K562 (cell line): Measurements from ENCODE around the gene PCDHB6. TPM values are rescaled to one million over a fixed set of nuclear protein-coding genes. Genes with fewer than 3 reads are reported as not detected.
"Not testable (repeated sequence)": the region's sequence is repeated elsewhere in the genome, so short reads cannot be mapped to it uniquely, and the experiment has no call there.

ENCODE experiments used
- ATAC-seq: fragments of 200-7000 bp; cut with Tn5 transposase; 3 replicates; pipeline ENCODE4 v1.9.1; 2020; ENCODE audit warnings: moderate library complexity
- BruUV-seq: library from RNA; stranded (reverse); fragments of 400-500 nt; replicated peaks from 2 replicates; lab custom pipeline; 2021; lab: Mats Ljungman, UMichigan
- CTCF ChIA-PET: fragments of 300-600 bp; formaldehyde crosslinking; extraction: SDS; loops from one replicate; lab custom pipeline; 2021; ENCODE audit warnings: low intra/inter-chr PET ratio; lab: Yijun Ruan, JAX
- POLR2A ChIA-PET: fragments of 300-600, 350-650 bp; sonication (Branson Sonifier 250); formaldehyde crosslinking; extraction: SDS; loops from one replicate; lab custom pipeline; 2021; ENCODE audit warnings: antibody characterized with exemption, inconsistent platforms; lab: Yijun Ruan, JAX
- DNase-seq, 4 experiments: peaks; one replicate each; pipeline versions ENCODE4 v3.0.0 to v3.0.0-alpha.2; 2011 to 2018; ENCODE audit warnings: low spot score in 3 of 4, mixed read lengths in 3 of 4; ENCODE audit errors: extremely low read depth in 1 of 4
- FAIRE-seq: peaks from 2 replicates; lab custom pipeline; 2011; peaks lifted over from hg19 to GRCh38; lab: Jason Lieb, UNC
- H2AFZ ChIP-seq: 2 replicates; pipeline ENCODE4 v1.6.0; 2011; ENCODE audit warnings: low read depth, low read length, control low read depth, inconsistent platforms
- H3K27ac ChIP-seq: fragments of 200-600 bp; 3 replicates; pipeline ENCODE4 v1.8.0; 2011; ENCODE audit warnings: low read depth, mild to moderate bottlenecking, control low read depth, inconsistent platforms, low read length, moderate library complexity, mixed read lengths; ENCODE audit errors: extremely low read depth
- H3K27me3 ChIP-seq, 2 experiments: fragments of 300-600 bp in 1 of 2; 2 replicates in 1 of 2; 3 replicates in 1 of 2; pipeline versions ENCODE4 v1.6.0 to v1.8.0; 2011; ENCODE audit warnings: inconsistent platforms in 2 of 2, low read length in 2 of 2, mild to moderate bottlenecking in 1 of 2, mixed read lengths in 1 of 2, moderate library complexity in 1 of 2; ENCODE audit not compliant: control insufficient read depth in 2 of 2, insufficient read depth in 2 of 2
- H3K36me3 ChIP-seq: fragments of 300-600 bp; 3 replicates; pipeline ENCODE4 v1.8.0; 2011; ENCODE audit warnings: mild to moderate bottlenecking, low read length, inconsistent platforms; ENCODE audit not compliant: control insufficient read depth, insufficient read depth
- H3K4me1 ChIP-seq, 2 experiments: fragments of 200-600 bp in 1 of 2; replicated peaks in 1 of 2; 2 replicates in 1 of 2; 3 replicates in 1 of 2; pipeline versions ENCODE4 v1.5.1 to v1.8.0; 2011; ENCODE audit warnings: inconsistent platforms in 2 of 2, low read length in 2 of 2, mild to moderate bottlenecking in 1 of 2, mixed read lengths in 1 of 2, moderate library complexity in 1 of 2; ENCODE audit not compliant: control insufficient read depth in 2 of 2, insufficient read depth in 2 of 2
- H3K4me2 ChIP-seq: 2 replicates; pipeline ENCODE4 v1.6.1; 2011; ENCODE audit warnings: low read length, control low read depth, inconsistent platforms, mixed read lengths; ENCODE audit not compliant: insufficient read depth
- H3K4me3 ChIP-seq: fragments of 200-600 bp; sonication (generic), shearing (Covaris generic); 2 replicates; pipeline ENCODE4 v1.5.1; 2016; ENCODE audit warnings: control low read depth, inconsistent platforms
- H3K79me2 ChIP-seq: fragments of 200-600 bp; 3 replicates; pipeline ENCODE4 v1.8.0; 2011; ENCODE audit warnings: low read length, inconsistent platforms; ENCODE audit not compliant: control insufficient read depth, insufficient read depth
- H3K9ac ChIP-seq, 2 experiments: 2 replicates each; pipeline versions ENCODE4 v1.6.0 to v1.6.1; 2011; ENCODE audit warnings: low read depth in 2 of 2, low read length in 2 of 2, control low read depth in 1 of 2, inconsistent platforms in 1 of 2, mild to moderate bottlenecking in 1 of 2, mixed read lengths in 1 of 2; ENCODE audit not compliant: insufficient read depth in 1 of 2
- H3K9me1 ChIP-seq: one replicate; pipeline ENCODE4 v1.6.0; 2011; ENCODE audit warnings: inconsistent platforms, mild to moderate bottlenecking, low read length, moderate library complexity; ENCODE audit not compliant: control insufficient read depth, insufficient read depth
- H3K9me3 ChIP-seq: replicated peaks from 2 replicates; pipeline ENCODE4 v1.5.1; 2011; ENCODE audit warnings: low read depth, low read length, inconsistent platforms; ENCODE audit not compliant: control insufficient read depth, insufficient read depth
- H4K20me1 ChIP-seq: replicated peaks from 2 replicates; pipeline ENCODE4 v1.6.1; 2011; ENCODE audit warnings: low read length, inconsistent platforms, mixed read lengths; ENCODE audit not compliant: control insufficient read depth, insufficient read depth
- CTCFL ChIP-seq: IDR thresholded peaks from 2 replicates; pipeline ENCODE4 v1.6.1; 2011; ENCODE audit warnings: borderline replicate concordance, low read depth, mild to moderate bottlenecking, moderate library complexity, low read length; ENCODE audit not compliant: insufficient read depth, poor library complexity, severe bottlenecking
- WGBS: fragments of 100-300 bp; shearing (Covaris generic); methylation state at CpG from one replicate; pipeline ENCODE4 v1.1.6; 2016; ENCODE audit warnings: low coverage, mixed read lengths; ENCODE audit not compliant: insufficient coverage; ENCODE audit errors: missing lambda C conversion rate; 5-methylcytosine and 5-hydroxymethylcytosine counted together
- in situ Hi-C: fragments of 300-500 bp; cut with MboI; formaldehyde crosslinking; loops from 4 replicates; pipeline ENCODE4 v1.15.0; 2018; ENCODE audit warnings: inconsistent platforms, mixed read lengths
- intact Hi-C: fragments of 100-400 bp; cut with micrococcal nuclease; formaldehyde crosslinking; loops from 2 replicates; pipeline ENCODE4 v1.14.2; 2022
- polyA plus RNA-seq, 8 experiments: library from polyadenylated mRNA; depleted of rRNA in 4 of 8; stranded (reverse) in 5 of 8; unstranded in 3 of 8; fragments of >200 nt; fragmentation: Nextera tagmentation in 2 of 8; fragmentation: Illumina TruSeq in 1 of 8; extraction: Ambion mirVana in 2 of 8; extraction: Trizol in 1 of 8; gene quantifications; 2 replicates each; pipeline versions ENCODE4 v1.2.1 to v1.2.3, GENCODE V29; 2011 to 2014; ENCODE audit warnings: inconsistent platforms in 1 of 8, missing spikeins in 1 of 8
- total RNA-seq, 7 experiments: library from RNA; depleted of rRNA in 6 of 7; stranded (reverse); fragments of >200 nt in 6 of 7; fragmentation: Illumina TruSeq in 2 of 7; extraction: Trizol in 2 of 7; gene quantifications; 2 replicates each; pipeline versions ENCODE4 v1.2.1 to v1.2.3, GENCODE V29; 2011 to 2021; ENCODE audit warnings: low replicate concordance in 1 of 7

The PCDHB6 gene
- total and polyA plus RNA-seq, 9 of the 15 experiments (the other 6 are each of a cell fraction or from before 2014, with no cell fraction given), result not detected

- TF ChIP-seq CTCFL, result peak; percentile 59
Observed at GRCh38 chr5:141186897-141187512, 37.1 kb downstream of the PCDHB6 start, which contains the start of gene PCDHB9 (continued).

- H3K4me2 ChIP-seq, H3K36me3 ChIP-seq, FAIRE-seq, H3K79me2 ChIP-seq, H3K9me1 ChIP-seq, H3K9me3 ChIP-seq, H4K20me1 ChIP-seq, H3K27me3 ChIP-seq, DNase-seq, H3K4me3 ChIP-seq, BruUV-seq, in situ Hi-C loops, CTCF ChIA-PET, H3K4me1 ChIP-seq, intact Hi-C loops, POLR2A ChIA-PET, H3K27ac ChIP-seq, H2AFZ ChIP-seq, ATAC-seq, H3K9ac ChIP-seq: not testable (repeated sequence)
- WGBS, result 7% methylated on average over 2 of the region's 37 CpGs
Observed at GRCh38 chr5:141188682-141189081, 38.8 kb downstream of the PCDHB6 start.

GRCh38 chr5:141189131-141189530, 39.3 kb downstream of the PCDHB6 start:
- H3K27ac ChIP-seq, H3K9ac ChIP-seq, ATAC-seq, H3K4me1 ChIP-seq, H4K20me1 ChIP-seq, in situ Hi-C loops, H3K79me2 ChIP-seq, DNase-seq, intact Hi-C loops, FAIRE-seq, H3K4me2 ChIP-seq, H3K27me3 ChIP-seq, H2AFZ ChIP-seq, H3K9me1 ChIP-seq, H3K36me3 ChIP-seq, POLR2A ChIA-PET, CTCF ChIA-PET, BruUV-seq, H3K4me3 ChIP-seq, H3K9me3 ChIP-seq: not testable (repeated sequence)
- WGBS, result 5% methylated on average over 16 of the region's 35 CpGs
